Hematopoietic multipotent progenitor cell (in vitro differentiated cells): ENCODE results near the gene PGGHG. TPM values are rescaled to one million over a fixed set of nuclear protein-coding genes. Genes with fewer than 3 reads are reported as not detected.

Experiments used
- DNase-seq, 3 donors: peaks; one replicate each; pipeline ENCODE4 v3.0.0-alpha.2; 2011 to 2015; ENCODE audit warnings: low read depth in 2 of 3, low spot score in 2 of 3
- total RNA-seq: library from RNA; depleted of rRNA; stranded (reverse); fragments of >200 nt; gene quantifications from one replicate; pipeline ENCODE4 v1.2.3, GENCODE V29; 2012

PGGHG gene
- total RNA-seq, 1 donor: 35.3 TPM

- DNase-seq: peak in 2 of 3 donors; percentile 56 to 76
Observed at GRCh38 chr11:268716-269145, 20.2 kb upstream of the PGGHG start.

GRCh38 chr11:269146-269890 is 19.6 kb upstream of the PGGHG start:
- peak in 2 of 3 donors; percentile 80 to 87 for DNase-seq

GRCh38 chr11:270451-271318 is 18.2 kb upstream of the PGGHG start:
- no peak for DNase-seq

GRCh38 chr11:271319-271715 is 17.6 kb upstream of the PGGHG start:
- no peak for DNase-seq

- no peak for DNase-seq
Observed at GRCh38 chr11:272195-272930, 16.6 kb upstream of the PGGHG start.

GRCh38 chr11:272931-273198 is 16.1 kb upstream of the PGGHG start:
- no peak for DNase-seq

GRCh38 chr11:276219-276618 is 12.7 kb upstream of the PGGHG start:
- DNase-seq: no peak

GRCh38 chr11:278001-278951 is 10.7 kb upstream of the PGGHG start, which contains the start of gene NLRP6:
Gene NLRP6, plus strand, starts transcription at chr11:278407. Its CDS starts 163 bp downstream, at chr11:278570.
- no peak for DNase-seq

- peak in 1 of 3 donors; percentile 16 for DNase-seq
Observed at GRCh38 chr11:279040-279965, 9.6 kb upstream of the PGGHG start.

GRCh38 chr11:279966-280705 is 8.8 kb upstream of the PGGHG start:
- DNase-seq: peak in 1 of 3 donors; percentile 52

- peak in 1 of 3 donors; percentile 26 for DNase-seq
Observed at GRCh38 chr11:280706-281485, 8.0 kb upstream of the PGGHG start.

- DNase-seq: no peak
Observed at GRCh38 chr11:281486-282161, 7.3 kb upstream of the PGGHG start.

- no peak for DNase-seq
Observed at GRCh38 chr11:282171-282570, 6.8 kb upstream of the PGGHG start.

- no peak for DNase-seq
Observed at GRCh38 chr11:282630-283360, 6.1 kb upstream of the PGGHG start.

GRCh38 chr11:283405-284104 is 5.4 kb upstream of the PGGHG start:
- no peak for DNase-seq
